Body of pancreas (tissue), 4 donors: ENCODE measurements around the gene CCDC34.

Experiments
- POLR2A ChIP-seq, 3 donors: fragments of 450-650 bp; IDR thresholded peaks; one replicate each; pipeline ENCODE4 v1.6.1; 2016; ENCODE audit warnings: antibody characterized with exemption in 3 of 3, mild to moderate bottlenecking in 2 of 3
- TF ChIP-seq, protein P1 (sequence below), 7 experiments: fragments of 450-650 bp in 4 of 7; fragments of 200-600 bp in 3 of 7; sonication (generic) in 3 of 7; IDR thresholded peaks; one replicate each; pipeline ENCODE4 v1.5.1; 2016 to 2019; ENCODE audit warnings: antibody characterized with exemption in 7 of 7

DNA sequence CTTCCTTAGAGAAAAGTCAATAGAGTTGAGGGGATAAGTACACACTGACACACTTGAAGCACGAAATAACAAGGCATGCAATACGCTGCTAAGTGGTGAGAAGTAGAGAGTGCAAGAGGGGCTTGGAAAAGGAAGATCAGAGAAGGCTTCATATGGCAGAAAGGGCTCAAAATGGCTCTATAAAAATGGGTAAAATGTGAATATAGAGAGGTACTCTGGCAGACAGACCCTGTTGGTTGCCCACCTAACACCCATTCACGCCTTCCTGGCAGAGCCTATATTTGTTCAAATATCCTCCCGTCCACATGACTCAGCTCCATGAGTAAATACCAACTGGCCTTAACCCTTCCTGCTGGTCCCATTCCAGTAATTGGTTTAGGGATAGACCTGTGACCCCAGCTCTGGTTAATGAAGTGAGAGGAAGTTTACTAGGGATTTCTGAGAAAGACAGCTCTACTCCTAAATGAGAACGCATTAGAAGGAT is 38.9 kb upstream of the CCDC34 start:
- TF ChIP-seq, protein P1, sequence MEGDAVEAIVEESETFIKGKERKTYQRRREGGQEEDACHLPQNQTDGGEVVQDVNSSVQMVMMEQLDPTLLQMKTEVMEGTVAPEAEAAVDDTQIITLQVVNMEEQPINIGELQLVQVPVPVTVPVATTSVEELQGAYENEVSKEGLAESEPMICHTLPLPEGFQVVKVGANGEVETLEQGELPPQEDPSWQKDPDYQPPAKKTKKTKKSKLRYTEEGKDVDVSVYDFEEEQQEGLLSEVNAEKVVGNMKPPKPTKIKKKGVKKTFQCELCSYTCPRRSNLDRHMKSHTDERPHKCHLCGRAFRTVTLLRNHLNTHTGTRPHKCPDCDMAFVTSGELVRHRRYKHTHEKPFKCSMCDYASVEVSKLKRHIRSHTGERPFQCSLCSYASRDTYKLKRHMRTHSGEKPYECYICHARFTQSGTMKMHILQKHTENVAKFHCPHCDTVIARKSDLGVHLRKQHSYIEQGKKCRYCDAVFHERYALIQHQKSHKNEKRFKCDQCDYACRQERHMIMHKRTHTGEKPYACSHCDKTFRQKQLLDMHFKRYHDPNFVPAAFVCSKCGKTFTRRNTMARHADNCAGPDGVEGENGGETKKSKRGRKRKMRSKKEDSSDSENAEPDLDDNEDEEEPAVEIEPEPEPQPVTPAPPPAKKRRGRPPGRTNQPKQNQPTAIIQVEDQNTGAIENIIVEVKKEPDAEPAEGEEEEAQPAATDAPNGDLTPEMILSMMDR (IDR thresholded peaks at IDR 0.05): no peak
- no peak for TF ChIP-seq POLR2A (IDR thresholded peaks at IDR 0.05)
